Subcutaneous abdominal adipose tissue (tissue), 5 donors: ENCODE data around the gene OTOP3.
"Not testable (repeated sequence)": the region's sequence is repeated elsewhere in the genome, so short reads cannot be mapped to it uniquely, and the experiment has no call there.

Experiments
- H3K27ac ChIP-seq: one replicate; pipeline ENCODE4 v1.7.0; 2013; ENCODE audit warnings: low read depth, mild to moderate bottlenecking, inconsistent platforms, low read length, moderate library complexity
- H3K27me3 ChIP-seq, 5 donors: one replicate each; pipeline ENCODE4 v1.7.0; 2013; ENCODE audit warnings: low read length in 5 of 5, inconsistent platforms in 1 of 5; ENCODE audit not compliant: control insufficient read depth in 5 of 5, insufficient read depth in 4 of 5
- H3K36me3 ChIP-seq, 5 donors: one replicate each; pipeline ENCODE4 v1.7.0; 2013; ENCODE audit warnings: low read length in 5 of 5; ENCODE audit not compliant: control insufficient read depth in 5 of 5, insufficient read depth in 5 of 5
- H3K4me1 ChIP-seq, 5 donors: one replicate each; pipeline ENCODE4 v1.7.0; 2013; ENCODE audit warnings: low read length in 5 of 5, mild to moderate bottlenecking in 3 of 5, moderate library complexity in 1 of 5; ENCODE audit not compliant: control insufficient read depth in 5 of 5, insufficient read depth in 5 of 5
- H3K4me3 ChIP-seq, 5 donors: one replicate each; pipeline ENCODE4 v1.7.0; 2013; ENCODE audit warnings: low read length in 5 of 5, low read depth in 1 of 5
- H3K9ac ChIP-seq, 5 donors: one replicate each; pipeline ENCODE4 v1.7.0; 2013; ENCODE audit warnings: low read length in 5 of 5, mild to moderate bottlenecking in 4 of 5, moderate library complexity in 3 of 5
- H3K9me3 ChIP-seq, 5 donors: one replicate each; pipeline ENCODE4 v1.7.0; 2013; ENCODE audit warnings: low read length in 5 of 5; ENCODE audit not compliant: control insufficient read depth in 5 of 5
- donor health status: healthy.
- donor health status: healthy.
- donor health status: healthy.
- donor health status: healthy.
- donor health status: healthy.

Gene OTOP3

DNA sequence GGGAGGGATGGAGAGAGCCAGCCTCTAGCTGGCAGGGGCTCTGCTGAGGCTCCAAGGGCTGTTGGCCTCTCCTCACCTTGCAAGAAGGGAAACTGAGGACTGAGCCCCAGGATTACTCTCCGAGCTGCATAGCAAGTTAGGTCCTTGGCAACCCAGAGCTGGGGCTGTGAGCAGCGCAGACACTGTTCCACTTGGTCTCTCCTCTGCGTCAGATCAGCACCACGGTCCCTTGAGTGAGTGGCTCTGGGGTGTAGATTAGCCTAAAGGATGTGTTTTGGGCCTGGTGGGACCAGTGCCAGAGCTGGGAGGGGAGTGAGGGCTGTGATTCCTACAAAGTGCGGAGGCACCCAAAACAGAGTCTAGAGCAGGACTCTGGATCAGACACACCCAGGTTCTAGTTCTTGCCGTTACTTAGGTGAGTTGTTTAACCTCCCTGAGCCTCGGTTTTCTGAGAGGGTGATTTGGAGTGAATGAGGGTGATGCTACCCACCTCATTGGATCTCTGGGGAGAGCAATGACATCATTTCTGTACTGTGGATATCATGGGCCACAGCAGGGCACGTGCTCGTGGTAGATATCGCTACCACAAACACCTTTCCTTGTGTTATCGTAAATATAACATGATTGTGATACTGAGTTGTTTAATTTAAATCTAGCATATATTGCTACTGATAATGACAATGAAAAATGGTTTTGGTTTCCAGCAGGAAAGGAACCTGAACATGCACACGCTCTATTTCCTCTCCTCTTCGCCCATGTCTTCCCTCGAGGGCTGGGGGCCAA, 34.2 kb upstream of the OTOP3 start:
- no peak overlapping the region for H3K4me3 ChIP-seq
- H3K9ac ChIP-seq: no peak overlapping the region
- no peak overlapping the region for H3K27ac ChIP-seq
- no peaks in the 10 kb centered on the region for H3K9me3 ChIP-seq
- H3K4me1 ChIP-seq: no peaks in the 10 kb centered on the region
- H3K27me3 ChIP-seq: peaks cover 11 to 27% (median 24%) of the 10 kb centered on the region in 5 donors
- no peaks in the 10 kb centered on the region for H3K36me3 ChIP-seq

DNA sequence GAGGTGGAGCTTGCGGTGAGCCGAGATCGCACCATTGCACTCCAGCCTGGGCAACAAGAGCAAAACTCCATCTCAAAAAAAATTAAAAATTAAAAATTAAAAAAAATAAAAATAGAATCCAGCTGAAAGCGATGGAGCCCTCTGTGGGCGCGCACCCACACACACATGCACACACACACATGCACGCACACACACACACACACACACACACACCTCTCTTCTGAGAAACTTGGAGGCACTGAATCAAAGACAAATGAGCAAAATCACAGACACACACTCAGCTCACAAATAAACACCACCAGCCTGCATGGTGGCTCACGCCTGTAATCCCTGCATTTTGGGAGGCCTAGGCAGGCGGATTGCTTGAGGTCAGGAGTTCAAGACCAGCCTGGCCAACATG, 32.7 kb upstream of the OTOP3 start:
- H3K4me1 ChIP-seq: no peaks in the 10 kb centered on the region
- no peak overlapping the region for H3K4me3 ChIP-seq
- no peaks in the 10 kb centered on the region for H3K36me3 ChIP-seq
- peaks cover 11 to 25% (median 24%) of the 10 kb centered on the region in 5 donors for H3K27me3 ChIP-seq
- no peak overlapping the region for H3K27ac ChIP-seq
- no peak overlapping the region for H3K9ac ChIP-seq
- no peaks in the 10 kb centered on the region for H3K9me3 ChIP-seq

DNA sequence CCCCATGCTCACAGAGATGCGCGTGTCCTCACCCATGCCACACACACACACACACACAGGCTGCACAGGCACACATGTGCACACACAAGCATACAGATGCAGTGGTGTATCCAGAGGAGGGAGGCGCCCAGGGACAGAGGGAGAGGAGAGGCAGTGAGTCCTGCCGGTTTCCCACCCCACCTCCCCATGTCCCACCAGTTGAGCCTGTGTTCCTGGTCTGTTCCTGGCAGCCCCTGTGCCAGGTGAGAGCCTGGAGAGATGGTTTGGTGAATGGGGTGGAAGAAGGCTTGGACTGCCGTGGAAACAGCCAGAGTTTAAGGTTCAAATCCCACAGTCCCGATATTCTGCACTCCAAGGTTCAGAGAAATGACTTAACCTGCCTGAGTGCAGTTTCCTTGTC, 32.0 kb upstream of the OTOP3 start:
- peaks cover 11 to 25% (median 24%) of the 10 kb centered on the region in 5 donors for H3K27me3 ChIP-seq
- no peak overlapping the region for H3K4me3 ChIP-seq
- no peaks in the 10 kb centered on the region for H3K4me1 ChIP-seq
- H3K9me3 ChIP-seq: no peaks in the 10 kb centered on the region
- no peak overlapping the region for H3K27ac ChIP-seq
- no peaks in the 10 kb centered on the region for H3K36me3 ChIP-seq
- H3K9ac ChIP-seq: no peak overlapping the region

DNA sequence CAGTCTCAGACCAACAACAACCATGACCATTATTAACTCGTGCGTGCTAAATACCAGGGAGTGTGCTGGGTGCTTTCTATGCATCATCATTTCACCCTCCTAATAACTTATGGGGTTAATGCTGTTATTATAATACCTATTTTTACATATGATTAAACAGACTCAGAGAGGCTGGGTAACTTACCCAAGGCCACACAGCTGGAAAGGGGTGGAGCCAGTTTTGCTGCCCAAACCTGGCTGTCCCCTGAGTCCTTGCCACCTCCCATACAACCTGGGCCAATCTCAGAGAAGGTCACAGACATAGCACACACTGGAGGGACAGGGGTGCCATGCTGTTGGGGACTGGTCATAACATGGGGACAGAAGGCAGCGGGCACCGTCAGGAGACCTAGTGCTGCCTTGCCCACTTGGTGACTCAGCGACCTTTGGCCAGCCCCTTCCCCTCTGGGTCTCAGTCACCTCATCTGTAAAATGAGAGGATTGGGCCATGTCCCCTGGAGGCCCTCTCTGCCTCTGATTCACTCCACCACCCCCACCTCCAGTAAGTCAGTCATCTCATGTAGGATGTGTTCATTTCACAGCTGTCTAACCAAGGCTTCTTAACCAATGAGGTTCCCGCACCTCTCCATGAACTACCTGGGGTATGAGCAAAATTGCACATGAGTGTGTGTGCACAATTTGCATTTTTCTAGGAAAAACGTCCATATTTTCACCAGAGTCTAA, 30.9 kb upstream of the OTOP3 start:
- Histone ChIP-seq H3K27ac (no peak overlapping the region), H3K9me3 (no peaks in the 10 kb centered on the region), H3K9ac (no peak overlapping the region), H3K27me3 (peaks cover 13 to 25% (median 24%) of the 10 kb centered on the region in 5 donors), H3K4me3 (no peak overlapping the region), H3K36me3 (no peaks in the 10 kb centered on the region), H3K4me1 (no peaks in the 10 kb centered on the region)

DNA sequence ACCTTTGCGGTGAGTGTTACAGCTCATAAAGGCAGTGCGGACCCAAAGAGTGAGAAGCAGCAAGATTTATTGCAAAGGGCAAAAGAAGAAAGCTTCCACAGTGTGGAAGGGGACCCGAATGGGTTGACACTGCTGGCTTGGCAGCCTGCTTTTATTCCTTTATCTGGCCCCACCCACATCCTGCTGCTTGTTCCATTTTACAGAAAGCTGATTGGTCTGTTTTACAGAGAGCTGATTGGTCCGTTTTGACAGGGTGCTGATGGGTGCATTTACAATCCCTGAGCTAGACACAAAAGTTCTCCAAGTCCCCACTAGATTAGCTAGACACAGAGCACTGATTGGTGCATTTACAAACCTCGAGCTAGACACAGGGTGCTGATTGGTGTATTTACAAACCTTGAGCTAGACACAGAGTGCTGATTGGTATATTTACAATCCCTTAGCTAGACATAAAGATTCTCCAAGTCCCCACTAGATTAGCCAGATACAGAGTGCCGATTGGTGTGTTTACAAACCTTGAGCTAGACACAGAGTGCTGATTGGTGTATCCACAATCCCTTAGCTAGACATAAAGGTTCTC, 29.4 kb upstream of the OTOP3 start:
- H3K4me1 ChIP-seq, H3K36me3 ChIP-seq, H3K27ac ChIP-seq, H3K4me3 ChIP-seq, H3K9ac ChIP-seq, H3K9me3 ChIP-seq: not testable (repeated sequence)
- H3K27me3 ChIP-seq: peaks cover 13 to 24% (median 18%) of the 10 kb centered on the region in 5 donors

DNA sequence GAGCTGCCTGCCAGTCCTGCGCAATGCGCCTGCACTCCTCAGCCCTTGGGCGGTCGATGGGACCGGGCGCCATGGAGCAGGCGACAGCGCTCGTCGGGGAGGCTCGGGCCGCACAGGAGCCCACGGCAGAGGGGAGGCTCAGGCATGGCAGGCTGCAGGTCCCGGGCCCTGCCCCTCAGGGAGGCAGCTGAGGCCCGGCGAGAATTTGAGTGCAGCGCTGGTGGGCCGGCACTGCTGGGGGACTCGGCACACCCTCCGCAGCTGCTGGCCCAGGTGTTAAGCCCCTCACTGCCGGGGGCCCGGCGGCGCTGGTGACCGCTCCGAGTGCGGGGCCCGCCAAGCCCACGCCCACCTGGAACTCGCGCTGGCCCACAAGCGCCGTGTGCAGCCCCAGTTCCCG, 28.7 kb upstream of the OTOP3 start:
- no peaks in the 10 kb centered on the region for H3K36me3 ChIP-seq

DNA sequence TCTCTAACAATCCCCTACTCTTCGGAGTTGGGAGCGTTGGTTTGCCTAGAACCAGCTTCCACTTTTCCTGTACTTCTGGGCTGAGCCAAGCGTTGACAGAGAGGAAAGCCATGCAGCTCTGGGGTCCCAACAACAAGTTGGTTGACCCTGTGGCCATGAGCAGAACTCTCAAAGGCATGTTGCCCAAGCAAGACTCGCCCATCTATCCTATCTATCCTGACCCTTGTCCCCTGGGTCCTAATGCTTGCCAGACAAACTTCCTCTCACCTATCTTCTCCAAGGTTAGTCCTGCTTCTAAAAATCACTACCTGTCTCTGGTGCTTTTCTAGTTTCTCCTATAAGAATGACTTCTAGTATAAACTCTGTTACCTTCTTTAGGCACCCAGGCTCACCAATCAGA, 26.6 kb upstream of the OTOP3 start:
- H3K9ac ChIP-seq, H3K4me1 ChIP-seq, H3K4me3 ChIP-seq, H3K27ac ChIP-seq, H3K27me3 ChIP-seq, H3K9me3 ChIP-seq, H3K36me3 ChIP-seq: not testable (repeated sequence)

More for the DNA sequence above, 28.7 kb upstream of the OTOP3 start:
- H3K4me3 ChIP-seq: no peak overlapping the region
- peaks cover 12 to 18% (median 15%) of the 10 kb centered on the region in 5 donors for H3K27me3 ChIP-seq
- H3K9ac ChIP-seq: no peak overlapping the region
- no peak overlapping the region for H3K27ac ChIP-seq
- no peaks in the 10 kb centered on the region for H3K4me1 ChIP-seq
- H3K9me3 ChIP-seq: no peaks in the 10 kb centered on the region

DNA sequence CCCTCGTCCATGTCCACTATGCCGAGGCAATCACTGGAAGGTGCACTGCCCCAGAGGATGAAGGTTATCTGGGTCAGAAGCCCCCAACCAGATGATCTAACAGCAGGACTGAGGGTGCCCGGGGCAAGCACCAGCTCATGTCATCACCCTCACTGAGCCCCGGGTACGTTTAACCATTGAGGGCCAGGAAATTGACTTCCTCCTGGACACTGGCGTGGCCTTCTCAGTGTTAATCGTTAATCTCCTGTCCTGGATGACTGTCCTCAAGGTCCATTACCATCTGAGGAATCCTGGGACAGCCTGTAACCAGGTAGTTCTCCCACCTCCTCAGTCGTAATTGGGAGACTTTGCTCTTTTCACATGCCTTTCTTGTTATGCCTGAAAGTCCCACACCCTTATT, 24.3 kb upstream of the OTOP3 start:
- H3K27me3 ChIP-seq: peaks cover 5 to 13% (median 8%) of the 10 kb centered on the region in 5 donors
- H3K9me3 ChIP-seq, H3K9ac ChIP-seq, H3K27ac ChIP-seq, H3K36me3 ChIP-seq, H3K4me1 ChIP-seq, H3K4me3 ChIP-seq: not testable (repeated sequence)

DNA sequence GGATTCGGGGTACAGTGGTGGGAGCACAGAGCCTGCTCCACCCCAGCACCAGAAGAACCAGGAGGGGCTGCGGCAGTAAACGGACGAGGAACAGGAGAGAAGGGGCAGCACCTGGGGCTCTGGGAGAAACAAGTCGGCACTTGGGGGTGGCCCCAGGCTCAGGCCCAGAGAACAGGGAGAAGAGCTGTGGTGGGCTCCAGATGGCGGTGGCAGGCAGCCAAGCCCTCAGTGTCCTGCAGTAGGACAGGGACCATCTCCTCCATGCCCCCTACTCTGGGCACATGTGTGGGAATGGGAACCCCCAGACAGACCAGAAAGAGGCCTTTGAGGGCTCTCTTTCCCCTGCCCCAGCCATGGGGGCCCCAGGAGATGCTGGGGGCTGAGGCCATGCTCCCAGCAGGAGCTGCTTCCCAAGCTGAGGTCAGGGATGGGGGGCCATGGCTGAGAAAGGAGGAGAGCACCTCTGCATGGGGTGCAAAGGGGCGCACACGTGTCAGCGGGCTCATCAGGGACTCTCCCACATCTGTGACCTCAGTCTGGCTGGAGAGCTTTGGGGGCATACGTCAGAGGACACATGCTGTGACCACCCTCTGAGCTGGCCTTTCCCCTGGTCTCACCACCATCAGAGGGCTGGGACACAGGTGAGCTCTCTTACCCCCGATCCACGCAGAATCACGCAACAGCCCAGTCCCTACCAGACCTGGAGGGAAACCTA, 19.4 kb upstream of the OTOP3 start:
- peaks cover 0 to 17% (median 3%) of the 10 kb centered on the region in 5 donors for H3K4me1 ChIP-seq
- no peak overlapping the region for H3K4me3 ChIP-seq
- no peaks in the 10 kb centered on the region for H3K36me3 ChIP-seq
- H3K27me3 ChIP-seq: peaks cover 23 to 54% (median 39%) of the 10 kb centered on the region in 5 donors
- H3K9ac ChIP-seq: no peak overlapping the region
- H3K27ac ChIP-seq: no peak overlapping the region
- peaks cover 0 to 2% (median 0%) of the 10 kb centered on the region in 5 donors for H3K9me3 ChIP-seq

DNA sequence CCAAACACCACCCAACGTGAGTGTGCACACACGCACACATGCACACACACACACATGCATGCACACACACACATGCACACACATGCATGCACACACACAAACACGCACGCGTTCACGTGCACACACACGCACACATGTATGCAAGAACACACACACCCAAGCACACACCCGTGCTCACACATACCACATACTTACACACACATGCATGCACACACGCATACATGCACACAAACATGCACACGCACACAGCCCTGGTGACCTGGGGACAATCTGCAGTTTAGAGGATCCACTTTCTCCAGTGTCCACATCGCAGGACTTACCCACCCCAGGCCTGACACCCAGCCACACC, 18.9 kb upstream of the OTOP3 start:
- Histone ChIP-seq H3K4me1 (peaks cover 0 to 17% (median 3%) of the 10 kb centered on the region in 5 donors), H3K27ac (no peak overlapping the region), H3K36me3 (no peaks in the 10 kb centered on the region), H3K9me3 (peaks cover 0 to 2% (median 0%) of the 10 kb centered on the region in 5 donors), H3K4me3 (no peak overlapping the region), H3K27me3 (peaks cover 28 to 59% (median 44%) of the 10 kb centered on the region in 5 donors), H3K9ac (no peak overlapping the region)
